HS-5 (cell line): ENCODE data around the gene POMGNT1.

Experiments used
- DNase-seq: peaks from one replicate; pipeline ENCODE4 v3.0.0-alpha.2; 2012; ENCODE audit warnings: low read depth

Gene POMGNT1

GRCh38 chr1:46183079-46183847, 15.0 kb downstream of the POMGNT1 start:
- DNase-seq: peak; percentile 99

- DNase-seq: no peak
Measured at GRCh38 chr1:46181343-46182260, 16.6 kb downstream of the POMGNT1 start.

GRCh38 chr1:46180082-46180616, 18.1 kb downstream of the POMGNT1 start:
- no peak for DNase-seq

GRCh38 chr1:46179138-46180081, 18.8 kb downstream of the POMGNT1 start:
- DNase-seq: peak; percentile 63

GRCh38 chr1:46176211-46176865, 21.9 kb downstream of the POMGNT1 start, which contains the start of gene P3R3URF:
Gene P3R3URF, minus strand, starts transcription at chr1:46176488. Its CDS starts 17 bp downstream, at chr1:46176471.
- no peak for DNase-seq

- DNase-seq: no peak
Measured at GRCh38 chr1:46175243-46175642, 23.0 kb downstream of the POMGNT1 start.

GRCh38 chr1:46174448-46175231, 23.6 kb downstream of the POMGNT1 start, which contains the start of gene TSPAN1:
Gene TSPAN1, plus strand, starts transcription at chr1:46175087. Its CDS starts 6,021 bp downstream, at chr1:46181108.
- DNase-seq: no peak

GRCh38 chr1:46173361-46173856, 24.8 kb downstream of the POMGNT1 start:
- no peak for DNase-seq

- DNase-seq: no peak
Measured at GRCh38 chr1:46172321-46172720, 25.9 kb downstream of the POMGNT1 start.

- no peak for DNase-seq
Measured at GRCh38 chr1:46171871-46172270, 26.4 kb downstream of the POMGNT1 start.

- no peak for DNase-seq
Measured at GRCh38 chr1:46171351-46171750, 26.9 kb downstream of the POMGNT1 start.

GRCh38 chr1:46169811-46170454, 28.3 kb downstream of the POMGNT1 start:
- no peak for DNase-seq

- no peak for DNase-seq
Measured at GRCh38 chr1:46168477-46168876, 29.8 kb downstream of the POMGNT1 start.

- DNase-seq: no peak
Measured at GRCh38 chr1:46166521-46167462, 31.4 kb downstream of the POMGNT1 start.

- DNase-seq: no peak
Measured at GRCh38 chr1:46160212-46160611, 38.0 kb downstream of the POMGNT1 start.

- DNase-seq: no peak
Measured at GRCh38 chr1:46159516-46159915, 38.7 kb downstream of the POMGNT1 start.

- DNase-seq: no peak
Measured at GRCh38 chr1:46158312-46159281, 39.6 kb downstream of the POMGNT1 start.
